ENCODE results near the gene PKP1.

- TF ChIP-seq, protein P1, sequence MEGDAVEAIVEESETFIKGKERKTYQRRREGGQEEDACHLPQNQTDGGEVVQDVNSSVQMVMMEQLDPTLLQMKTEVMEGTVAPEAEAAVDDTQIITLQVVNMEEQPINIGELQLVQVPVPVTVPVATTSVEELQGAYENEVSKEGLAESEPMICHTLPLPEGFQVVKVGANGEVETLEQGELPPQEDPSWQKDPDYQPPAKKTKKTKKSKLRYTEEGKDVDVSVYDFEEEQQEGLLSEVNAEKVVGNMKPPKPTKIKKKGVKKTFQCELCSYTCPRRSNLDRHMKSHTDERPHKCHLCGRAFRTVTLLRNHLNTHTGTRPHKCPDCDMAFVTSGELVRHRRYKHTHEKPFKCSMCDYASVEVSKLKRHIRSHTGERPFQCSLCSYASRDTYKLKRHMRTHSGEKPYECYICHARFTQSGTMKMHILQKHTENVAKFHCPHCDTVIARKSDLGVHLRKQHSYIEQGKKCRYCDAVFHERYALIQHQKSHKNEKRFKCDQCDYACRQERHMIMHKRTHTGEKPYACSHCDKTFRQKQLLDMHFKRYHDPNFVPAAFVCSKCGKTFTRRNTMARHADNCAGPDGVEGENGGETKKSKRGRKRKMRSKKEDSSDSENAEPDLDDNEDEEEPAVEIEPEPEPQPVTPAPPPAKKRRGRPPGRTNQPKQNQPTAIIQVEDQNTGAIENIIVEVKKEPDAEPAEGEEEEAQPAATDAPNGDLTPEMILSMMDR (IDR thresholded peaks at IDR 0.05) = no peak
- TF ChIP-seq POLR2A (IDR thresholded peaks at IDR 0.05) = no peak
These were observed 45.3 kb downstream of the PKP1 start for GRCh38 chr1:201328576-201328975.
